Erythroblast (primary cell): Measurements from ENCODE around the gene MC1R.

ENCODE experiments used
- GATA1 ChIP-seq: IDR thresholded peaks from 2 replicates; pipeline ENCODE4 v1.6.1; 2011; ENCODE audit warnings: low read depth, mild to moderate bottlenecking, control low read depth, low read length, moderate library complexity
- POLR2A ChIP-seq: IDR thresholded peaks from 2 replicates; pipeline ENCODE4 v1.6.1; 2011; ENCODE audit warnings: mild to moderate bottlenecking, low read length

DNA sequence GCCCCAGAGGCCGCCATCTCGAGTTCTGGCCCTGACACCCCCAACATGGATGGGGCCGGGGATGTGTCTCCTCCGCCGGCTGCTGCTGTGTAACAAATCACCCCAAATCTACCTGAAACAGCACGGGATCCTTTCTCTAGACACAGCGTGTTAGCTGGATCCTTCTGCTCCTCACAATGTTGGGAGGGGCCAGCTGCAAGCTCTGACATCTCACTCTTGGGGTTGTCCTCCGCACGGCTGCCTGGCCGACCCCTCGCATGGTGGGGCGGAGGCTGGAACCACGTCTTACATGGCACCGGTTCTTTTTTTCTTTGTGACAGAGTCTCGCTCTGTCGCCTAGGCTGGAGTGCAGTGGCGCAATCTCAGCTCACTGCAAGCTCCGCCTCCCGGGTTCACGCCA is 18.3 kb downstream of the MC1R start:
- TF ChIP-seq POLR2A (no peak), GATA1 (no peak)
